ENCODE data around the gene HRC. TPM values are rescaled to one million over a fixed set of nuclear protein-coding genes. Genes with fewer than 3 reads are reported as not detected.

HRC gene
- total RNA-seq, 4 donors from 2014 or later = 0.47 to 1.0 (median 0.53) TPM; not detected in 1

GRCh38 chr19:49109569-49110233 is 45.5 kb downstream of the HRC start:
- no peak for DNase-seq (ENCODE audit: low spot score in 2 of 2)
- H3K27ac ChIP-seq = no peak overlapping the region
- H3K27me3 ChIP-seq = no peaks in the 10 kb centered on the region
- TF ChIP-seq POLR2A (IDR thresholded peaks at IDR 0.05) = no peak
- no peak for TF ChIP-seq CTCF (IDR thresholded peaks at IDR 0.05)
- TF ChIP-seq POLR2AphosphoS5 (IDR thresholded peaks at IDR 0.05) = no peak
- no peak for TF ChIP-seq EP300 (IDR thresholded peaks at IDR 0.05)
- WGBS = 72% methylated on average over 8 of the region's 8 CpGs
- no peaks in the 10 kb centered on the region for H3K9me3 ChIP-seq
- peaks cover 45% of the 10 kb centered on the region for H3K36me3 ChIP-seq
- H3K4me3 ChIP-seq = no peak overlapping the region
- peaks cover 23% of the 10 kb centered on the region for H3K4me1 ChIP-seq

- no peak for DNase-seq (ENCODE audit: low spot score in 2 of 2)
- 70% methylated on average over 5 of the region's 5 CpGs for WGBS
- Histone ChIP-seq H3K4me3 (no peak overlapping the region), H3K27ac (no peak overlapping the region), H3K4me1 (peaks cover 21% of the 10 kb centered on the region), H3K9me3 (no peaks in the 10 kb centered on the region), H3K27me3 (no peaks in the 10 kb centered on the region), H3K36me3 (peaks cover 52% of the 10 kb centered on the region)
- no peak for TF ChIP-seq EP300 (IDR thresholded peaks at IDR 0.05)
- TF ChIP-seq CTCF (IDR thresholded peaks at IDR 0.05) = no peak
- no peak for TF ChIP-seq POLR2AphosphoS5 (IDR thresholded peaks at IDR 0.05)
- TF ChIP-seq POLR2A (IDR thresholded peaks at IDR 0.05) = no peak
Observed at GRCh38 chr19:49109051-49109450, 46.1 kb downstream of the HRC start.

- Histone ChIP-seq H3K27me3 (no peaks in the 10 kb centered on the region), H3K4me3 (no peak overlapping the region), H3K9me3 (no peaks in the 10 kb centered on the region), H3K4me1 (peaks cover 12% of the 10 kb centered on the region), H3K36me3 (peaks cover 64% of the 10 kb centered on the region), H3K27ac (no peak overlapping the region)
- no peak for DNase-seq (ENCODE audit: low spot score in 2 of 2)
- TF ChIP-seq EP300 (IDR thresholded peaks at IDR 0.05) (no peak), POLR2AphosphoS5 (IDR thresholded peaks at IDR 0.05) (no peak), CTCF (IDR thresholded peaks at IDR 0.05) (no peak), POLR2A (IDR thresholded peaks at IDR 0.05) (no peak)
- 96% methylated on average over 93 of the region's 93 CpGs for WGBS
Observed at GRCh38 chr19:49107625-49108459, 47.4 kb downstream of the HRC start.

GRCh38 chr19:49106648-49107135 is 48.5 kb downstream of the HRC start:
- Histone ChIP-seq H3K4me1 (peaks cover 12% of the 10 kb centered on the region), H3K27me3 (no peaks in the 10 kb centered on the region), H3K4me3 (no peak overlapping the region), H3K27ac (no peak overlapping the region), H3K9me3 (no peaks in the 10 kb centered on the region), H3K36me3 (peaks cover 75% of the 10 kb centered on the region)
- DNase-seq (ENCODE audit: low spot score in 2 of 2) = no peak
- 60% methylated on average over 12 of the region's 12 CpGs for WGBS
- TF ChIP-seq POLR2A (IDR thresholded peaks at IDR 0.05) = no peak
- peak; percentile 45 to 80 for TF ChIP-seq CTCF (IDR thresholded peaks at IDR 0.05)

GRCh38 chr19:49104229-49104864 is 50.8 kb downstream of the HRC start:
- no peaks in the 10 kb centered on the region for H3K9me3 ChIP-seq
- TF ChIP-seq POLR2A (IDR thresholded peaks at IDR 0.05) (no peak), CTCF (IDR thresholded peaks at IDR 0.05) (no peak), EP300 (IDR thresholded peaks at IDR 0.05) (no peak), POLR2AphosphoS5 (IDR thresholded peaks at IDR 0.05) (no peak)
- 80% methylated on average over 30 of the region's 30 CpGs for WGBS
- no peak overlapping the region for H3K4me3 ChIP-seq
- H3K4me1 ChIP-seq = peaks cover 4% of the 10 kb centered on the region
- DNase-seq (ENCODE audit: low spot score in 2 of 2) = no peak
- peaks cover 99% of the 10 kb centered on the region for H3K36me3 ChIP-seq
- no peaks in the 10 kb centered on the region for H3K27me3 ChIP-seq
- H3K27ac ChIP-seq = no peak overlapping the region

All from suprapubic skin (tissue), 4 donors.